GM21360 (cell line): Measurements from ENCODE around the gene FHL3.
"Not testable (repeated sequence)": the region's sequence is repeated elsewhere in the genome, so short reads cannot be mapped to it uniquely, and the experiment has no call there.

Source experiments
- ATAC-seq: cut with Tn5 transposase; IDR thresholded peaks from one replicate; pipeline ENCODE4 v1.9.1; 2021; ENCODE audit warnings: mild to moderate bottlenecking, moderate library complexity; ENCODE audit not compliant: unreplicated experiment

The FHL3 gene

DNA sequence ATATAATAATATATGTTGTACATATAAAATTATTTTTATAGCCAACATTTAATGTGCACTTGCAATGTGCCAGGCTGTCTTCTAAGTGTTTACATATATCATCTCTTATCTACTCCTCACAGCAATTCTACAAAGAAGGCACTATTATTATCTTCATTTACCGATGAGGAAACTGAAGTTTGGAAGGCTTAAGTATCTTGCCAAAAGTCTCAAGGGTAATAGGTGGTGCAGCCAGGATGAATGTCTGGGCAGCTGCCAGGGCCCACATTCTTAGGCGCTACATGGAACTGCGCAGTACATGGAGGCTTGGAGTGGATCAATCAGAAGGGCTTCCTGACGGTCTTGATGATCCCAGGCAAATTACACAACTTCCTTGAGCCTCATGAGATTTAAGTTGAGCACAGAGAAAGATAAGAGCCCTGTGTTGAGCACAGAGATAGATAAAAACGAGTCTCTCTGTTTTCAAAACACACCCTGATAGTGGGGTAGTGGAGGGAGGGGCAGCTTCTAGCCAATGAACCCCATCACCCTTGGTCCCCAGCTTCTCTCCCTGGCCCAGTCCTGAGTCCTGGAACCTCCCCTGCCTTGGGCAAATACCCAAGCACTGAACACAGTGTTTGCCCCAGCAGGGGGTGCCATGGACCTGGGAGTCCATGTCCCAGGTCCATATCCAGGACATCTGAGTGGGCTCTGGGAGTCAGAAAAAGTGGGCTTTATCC, 32.1 kb upstream of the FHL3 start:
- no peak for ATAC-seq

DNA sequence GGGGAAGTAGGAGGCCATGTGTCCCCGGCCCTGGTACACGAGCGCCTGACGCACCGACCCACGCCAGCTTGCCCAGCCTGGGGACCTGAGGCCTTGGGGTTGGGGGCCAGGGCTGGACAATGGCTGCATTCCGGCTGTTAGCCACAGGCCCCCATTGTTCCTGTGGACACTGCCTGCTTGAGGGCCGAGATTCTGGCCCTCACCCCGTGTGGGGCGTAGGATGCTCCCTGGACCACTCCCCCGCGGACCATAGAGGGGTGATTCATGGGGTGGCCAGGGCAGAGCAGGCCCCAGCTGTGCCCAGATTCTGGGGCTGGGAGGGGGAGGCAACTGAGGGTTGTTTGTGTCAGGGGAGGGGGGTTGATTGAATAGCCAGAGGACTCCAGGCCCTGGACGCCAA, 29.6 kb upstream of the FHL3 start:
- no peak for ATAC-seq

DNA sequence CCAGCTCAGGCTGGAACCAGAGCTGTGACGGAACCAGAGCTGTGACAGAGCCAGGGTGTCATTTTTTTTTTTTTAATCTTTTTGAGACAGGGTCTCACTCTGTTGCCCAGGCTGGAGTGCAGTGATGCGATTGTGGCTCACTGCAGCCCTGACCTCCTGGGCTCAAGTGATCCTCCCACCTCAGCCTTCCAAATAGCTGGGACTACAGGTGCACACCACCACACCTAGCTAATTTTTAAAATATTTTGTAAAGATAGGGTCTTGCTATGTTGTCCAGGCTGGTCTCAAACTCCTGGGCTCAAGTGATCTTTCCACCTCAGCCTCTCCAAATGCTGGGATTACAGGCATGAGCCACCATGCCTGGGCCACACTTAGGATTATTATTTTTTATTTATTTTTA, 27.7 kb upstream of the FHL3 start:
- ATAC-seq, result not testable (repeated sequence)

DNA sequence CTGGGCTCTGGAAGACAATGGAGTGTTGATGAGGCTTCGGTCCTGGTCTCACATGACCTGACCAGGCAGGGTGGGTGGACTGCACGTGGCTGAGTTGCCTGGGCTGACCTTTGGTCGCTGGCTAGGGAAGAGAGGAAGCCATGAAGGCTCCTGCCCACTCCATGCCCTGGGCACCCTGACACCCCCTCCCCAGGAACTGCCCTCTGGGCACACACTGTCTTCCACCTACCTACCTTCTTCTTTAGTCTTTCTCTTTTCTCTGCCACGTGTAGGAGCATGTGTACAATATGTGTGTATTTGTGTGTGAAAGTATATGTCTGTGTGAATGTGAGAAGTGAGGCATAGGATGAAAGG, 26.2 kb upstream of the FHL3 start:
- ATAC-seq, result no peak

DNA sequence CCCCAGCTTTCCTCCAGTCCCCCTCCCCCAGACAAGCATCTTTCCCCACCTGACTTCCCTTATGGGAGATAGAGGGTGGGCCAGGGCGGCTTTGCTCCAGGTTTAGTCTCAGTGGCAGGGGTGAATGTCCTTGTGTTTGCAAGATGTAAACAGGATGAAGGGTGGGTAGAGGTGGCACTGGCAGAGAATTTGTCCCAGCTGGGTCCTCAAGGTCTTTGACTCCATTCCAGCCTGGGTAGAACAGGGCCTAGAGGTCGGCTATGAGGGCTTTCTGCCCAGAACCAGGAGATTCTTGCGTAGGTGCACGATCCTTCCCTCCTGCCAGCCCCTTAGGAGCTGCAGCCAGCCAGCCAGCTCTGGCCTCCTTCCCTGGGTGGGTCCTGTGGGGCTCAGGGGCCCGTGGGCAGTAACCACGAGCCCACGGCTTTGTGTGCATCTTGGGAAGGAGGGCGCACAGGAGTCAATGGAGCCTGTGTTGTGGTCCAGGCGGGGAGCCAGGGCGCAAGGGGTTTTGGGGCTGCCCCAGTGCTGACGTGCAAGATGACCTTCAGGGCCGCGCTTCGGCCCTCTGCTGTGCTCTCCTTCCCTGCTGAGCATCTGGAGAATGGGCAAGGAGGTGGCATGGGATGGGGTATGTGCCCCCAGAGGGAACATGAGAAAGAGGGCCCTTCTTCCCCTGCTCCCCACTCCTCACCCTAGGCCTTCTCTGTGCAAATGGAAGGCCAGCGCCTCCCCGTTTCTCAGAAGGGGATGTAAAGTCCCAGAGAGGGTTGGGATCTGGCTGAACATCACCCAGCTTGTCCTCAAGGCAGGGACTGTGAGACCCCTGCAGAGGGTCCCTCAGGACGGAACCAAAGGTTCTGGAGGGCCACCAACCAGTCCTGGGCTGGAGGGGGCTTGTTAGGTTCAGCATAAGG, 25.5 kb upstream of the FHL3 start:
- no peak for ATAC-seq

DNA sequence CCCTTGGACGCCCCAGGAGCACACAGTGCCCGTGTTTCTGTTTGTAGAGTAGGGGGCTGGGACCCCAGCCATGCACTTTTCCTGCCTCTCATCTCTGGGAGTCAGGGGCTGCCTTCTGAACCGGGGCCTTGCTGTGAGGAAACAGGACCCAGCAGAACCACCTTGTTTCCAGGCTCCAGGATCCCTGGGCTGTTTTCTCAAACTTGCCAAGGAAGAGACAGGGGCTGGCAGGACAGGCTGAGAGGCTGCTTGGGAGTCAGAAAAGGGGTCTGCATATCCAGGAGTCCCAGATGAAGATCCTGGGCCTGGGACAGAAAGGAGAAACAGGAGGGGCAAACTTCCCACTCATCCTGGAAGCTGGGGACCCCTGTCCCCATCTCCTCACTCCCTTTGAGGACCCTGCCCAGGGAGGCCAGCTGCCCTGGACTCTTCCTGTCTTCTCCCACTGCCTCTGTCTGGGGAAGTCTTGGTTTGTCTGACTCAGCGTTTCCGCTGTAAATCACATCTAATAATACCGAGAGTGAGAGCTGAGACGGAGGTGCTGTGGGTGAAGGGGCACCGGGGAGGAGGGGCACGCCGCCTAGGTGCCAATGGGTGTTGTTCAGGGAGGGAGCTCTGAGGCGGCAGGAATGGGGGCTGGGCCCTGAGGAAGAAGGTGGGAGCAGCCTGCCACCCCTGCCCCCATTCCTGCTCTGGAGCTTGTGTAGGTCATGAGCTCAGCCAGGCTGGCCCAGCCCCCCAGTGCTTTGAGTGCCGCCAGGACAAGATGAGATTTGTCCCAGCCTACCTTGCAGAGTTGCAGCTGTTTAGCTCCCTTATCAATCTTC, 24.6 kb upstream of the FHL3 start:
- peak; percentile 30 for ATAC-seq

DNA sequence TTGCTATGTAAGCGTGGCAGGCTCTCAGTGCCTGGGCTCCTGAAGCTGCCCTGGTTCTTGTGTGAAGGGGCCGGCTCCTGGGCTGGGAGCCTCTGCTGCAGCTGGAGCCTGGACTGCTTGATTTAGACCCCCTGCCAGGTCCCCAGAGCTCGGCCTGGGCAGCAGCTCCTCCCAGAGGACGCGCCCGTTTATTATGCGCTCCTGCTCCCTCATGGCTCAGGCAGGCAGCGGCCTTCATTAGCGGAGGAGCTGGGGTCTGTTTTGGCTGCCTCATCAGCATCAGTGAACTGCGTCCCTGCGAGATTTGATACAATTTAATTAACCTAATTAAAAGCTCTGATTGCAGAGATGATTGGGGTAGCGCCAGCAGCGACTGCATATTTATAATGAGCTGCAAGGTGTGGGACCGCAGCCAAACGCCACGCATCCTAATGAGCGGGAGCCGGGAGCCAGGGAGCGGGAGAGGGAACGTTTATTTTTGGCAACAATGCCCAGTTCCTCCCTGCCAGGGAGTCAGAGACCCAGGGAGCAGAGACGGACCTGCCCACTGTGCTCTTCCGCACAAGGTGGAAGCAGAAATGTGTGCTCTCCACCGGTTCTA, 23.9 kb upstream of the FHL3 start:
- ATAC-seq, result no peak

DNA sequence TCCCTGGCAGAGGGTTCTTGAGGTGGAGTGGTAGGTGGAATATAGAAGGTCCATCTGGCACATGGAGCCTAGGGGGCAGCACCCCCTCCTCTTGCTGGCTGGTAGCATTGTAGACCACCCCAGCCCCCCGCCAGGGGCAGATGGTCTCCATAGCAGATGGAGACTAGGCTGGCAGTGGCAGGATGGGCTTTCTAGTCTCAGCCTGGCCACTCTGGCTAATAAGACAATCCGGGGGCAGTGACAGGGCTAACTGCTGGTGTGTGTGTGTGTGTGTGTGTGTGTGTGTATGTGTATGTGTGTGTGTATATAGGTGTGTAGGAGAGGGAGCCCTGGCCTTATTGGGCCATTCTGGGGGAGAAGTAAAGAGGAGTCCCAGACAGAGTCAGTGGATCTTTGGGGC, 23.4 kb upstream of the FHL3 start:
- ATAC-seq, result no peak

DNA sequence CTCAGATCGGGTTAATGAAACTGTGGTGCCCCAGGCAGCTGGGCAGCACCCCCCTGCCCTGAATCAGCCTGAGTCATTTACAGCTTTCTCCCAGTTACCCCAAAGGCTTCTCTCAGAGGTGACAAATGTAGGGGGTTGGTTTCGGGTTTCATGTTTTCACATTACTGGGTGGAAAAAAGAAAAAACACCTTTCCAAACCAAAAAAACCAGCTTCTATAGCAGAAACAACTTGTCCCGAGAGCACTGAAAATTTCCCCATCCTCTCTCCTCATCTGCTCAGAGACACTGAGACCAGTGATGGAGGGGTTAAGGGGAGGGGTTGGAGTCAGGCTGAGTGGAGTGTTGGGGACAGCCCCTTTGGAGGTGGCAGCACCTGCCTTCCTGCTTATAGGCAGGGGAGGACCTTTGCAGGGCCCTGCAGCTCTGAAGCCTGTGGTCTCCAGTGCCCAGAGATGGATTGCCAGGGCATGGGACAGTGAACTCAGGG, 22.8 kb upstream of the FHL3 start:
- ATAC-seq, result peak; percentile 63

DNA sequence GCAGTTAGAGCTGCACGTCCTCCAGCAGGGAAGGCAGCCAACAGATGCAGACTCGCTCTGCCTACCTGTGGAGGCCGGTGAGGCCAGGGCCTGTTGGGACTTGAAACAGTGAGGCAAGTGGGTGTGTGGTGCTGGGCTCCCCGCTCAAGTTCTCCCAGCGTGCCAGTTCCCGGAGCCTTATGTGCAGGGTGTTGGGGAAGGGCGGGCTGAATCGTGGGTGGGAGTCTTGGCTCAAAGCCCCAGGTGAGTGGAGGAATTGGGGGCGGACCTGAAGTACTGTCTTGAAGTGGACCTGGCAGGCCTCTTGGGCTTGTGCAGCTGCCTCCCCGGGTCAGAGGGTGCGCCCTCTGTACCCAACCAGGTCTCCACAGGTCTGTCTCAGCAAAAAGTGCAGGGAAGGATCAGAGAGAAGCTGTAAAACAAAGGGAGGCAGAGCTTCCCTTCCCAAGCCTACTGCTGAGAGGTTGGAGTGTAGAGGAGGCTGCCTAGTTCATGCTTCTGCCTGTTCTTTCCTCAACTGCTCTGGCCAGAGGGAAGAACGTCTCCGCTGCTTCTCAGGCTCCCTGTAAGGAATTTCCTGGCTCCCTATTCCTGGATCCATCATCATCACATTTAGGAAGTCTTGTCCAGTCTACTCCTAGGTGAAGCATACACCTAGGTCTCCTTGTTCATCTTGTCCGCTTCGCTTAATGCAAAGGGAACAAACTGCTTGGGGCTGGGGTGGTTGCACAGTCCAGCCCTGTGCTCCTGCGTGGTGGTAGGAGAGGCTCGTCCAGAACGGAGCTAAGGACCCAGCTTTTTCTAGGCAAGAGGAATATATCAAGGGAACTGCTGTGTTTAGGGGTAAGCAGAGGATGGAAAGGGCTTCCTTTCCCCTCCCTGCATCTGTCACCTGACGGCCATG, 22.1 kb upstream of the FHL3 start:
- peak; percentile 4 for ATAC-seq

DNA sequence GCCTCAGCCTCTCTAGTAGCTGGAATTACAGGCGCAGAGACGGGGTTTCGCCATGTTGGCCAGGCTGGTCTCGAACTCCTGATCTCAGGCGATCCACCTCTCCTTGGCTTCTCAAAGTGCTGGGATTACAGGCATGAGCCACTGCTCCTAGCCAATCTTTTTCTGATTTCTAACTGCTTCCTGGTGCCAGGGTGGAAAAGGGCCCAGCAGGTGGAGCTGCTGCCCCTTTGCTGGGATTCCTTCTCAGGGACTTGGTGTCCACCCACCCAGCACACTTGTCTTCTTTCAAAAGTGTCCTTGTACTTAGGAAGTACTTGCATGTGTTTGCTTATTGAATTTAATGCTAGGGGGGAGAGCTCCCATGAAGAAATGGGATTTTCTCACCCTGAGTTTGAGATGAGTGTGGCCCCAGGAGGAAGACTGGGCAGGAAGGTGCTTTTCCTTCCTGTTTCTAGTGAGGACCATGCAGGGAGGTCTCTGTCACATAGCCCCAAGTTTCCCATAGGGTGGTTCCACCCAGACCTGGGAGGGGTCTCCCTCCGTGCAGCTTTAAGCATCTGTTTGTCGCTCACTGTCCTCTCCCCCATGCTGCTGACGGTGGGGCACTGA, 21.4 kb upstream of the FHL3 start:
- ATAC-seq, result no peak

DNA sequence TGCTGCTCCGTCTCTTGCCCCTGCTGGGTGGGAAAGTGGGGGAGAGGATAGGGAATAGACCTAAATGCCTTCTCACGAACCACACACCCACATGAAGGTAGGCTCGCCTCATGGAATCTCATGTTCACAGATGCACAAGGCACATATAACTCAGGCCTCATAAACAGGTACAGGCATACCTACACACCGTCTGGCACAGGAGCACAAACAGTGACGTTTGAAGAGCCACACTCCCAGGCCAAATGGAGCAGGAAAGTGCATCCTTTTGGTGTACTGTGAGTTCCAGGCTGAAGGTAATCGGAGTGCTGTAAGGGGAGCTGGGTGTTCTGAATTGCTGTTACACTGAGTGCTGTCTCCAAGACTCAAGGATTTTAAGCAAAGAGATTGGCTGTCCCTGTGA, 20.4 kb upstream of the FHL3 start:
- no peak for ATAC-seq

DNA sequence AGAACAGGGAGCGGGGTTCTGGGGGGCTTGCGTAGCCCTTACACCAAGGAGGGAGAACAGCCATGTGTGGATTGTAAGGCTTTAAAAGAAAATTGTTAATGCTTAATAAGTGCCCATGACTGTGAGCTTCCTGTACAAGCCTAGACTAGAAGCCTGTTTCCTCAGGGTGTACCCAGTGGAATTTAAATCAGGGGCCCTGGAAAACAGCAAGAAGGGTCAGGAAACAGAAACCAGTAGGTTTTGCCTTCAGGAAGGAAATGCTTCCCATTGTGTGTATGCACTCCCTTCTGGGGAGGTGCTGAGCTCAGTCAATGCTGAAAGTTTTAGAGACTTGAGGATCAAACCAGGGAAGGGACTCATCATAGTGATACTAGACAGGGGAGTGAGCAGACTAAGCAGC, 19.9 kb upstream of the FHL3 start:
- ATAC-seq, result no peak

DNA sequence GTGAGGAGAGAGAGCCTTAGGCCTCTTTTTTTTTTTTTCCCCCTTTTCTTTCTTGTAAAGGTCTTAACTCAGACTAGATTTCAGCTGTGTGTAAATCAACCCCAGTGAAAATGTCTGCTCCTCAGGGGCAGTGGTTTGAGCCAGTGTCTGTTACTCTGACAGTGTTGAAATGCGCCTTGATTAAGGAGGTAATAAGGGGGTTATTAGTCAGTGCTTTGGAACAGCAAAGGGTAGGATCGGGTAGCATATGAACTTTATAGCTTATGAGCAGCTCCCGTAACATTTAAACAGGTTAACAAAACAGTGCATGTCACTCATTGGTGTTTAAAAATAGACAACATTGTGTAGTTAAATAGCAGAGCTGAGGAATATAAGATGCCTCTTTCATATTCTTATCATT, 17.5 kb upstream of the FHL3 start:
- no peak for ATAC-seq

DNA sequence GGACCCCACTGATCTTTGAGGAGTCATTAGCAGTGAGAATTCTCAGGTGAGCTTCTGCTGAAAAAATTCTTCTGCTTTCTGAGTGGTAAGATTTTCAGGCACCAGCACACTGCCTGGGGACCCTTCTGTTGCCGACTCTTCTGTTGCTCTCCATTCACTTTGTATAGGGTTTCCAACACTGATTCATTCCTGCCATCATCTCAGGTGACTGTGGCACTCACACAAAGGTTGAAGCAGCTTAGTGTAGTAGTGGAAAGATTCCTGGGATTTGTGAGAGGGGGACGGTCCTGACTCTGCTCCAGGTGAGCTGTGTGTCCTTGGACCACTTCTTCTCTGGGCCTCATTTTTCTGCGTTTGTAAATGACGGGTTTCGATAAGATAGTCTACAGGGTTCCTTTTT, 16.7 kb upstream of the FHL3 start:
- ATAC-seq, result no peak

DNA sequence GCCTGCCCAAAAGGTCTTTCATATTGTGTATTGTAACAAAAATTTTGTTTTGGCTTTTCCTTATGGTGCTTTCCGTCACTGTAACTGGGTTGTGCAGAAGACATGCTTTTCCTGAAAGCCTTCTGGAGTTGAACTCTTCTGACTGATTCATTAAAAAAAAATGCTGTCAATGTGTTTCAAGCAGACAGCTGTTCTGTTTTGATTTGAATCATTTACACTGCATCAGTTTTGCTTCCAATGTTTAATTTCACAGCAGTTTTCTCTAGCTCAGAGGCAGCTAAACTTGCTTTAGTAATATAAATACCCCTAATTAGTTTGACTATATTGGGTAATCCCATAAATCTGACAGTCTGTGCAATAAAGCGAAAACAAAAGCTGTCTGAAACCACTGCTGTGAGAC, 15.1 kb upstream of the FHL3 start:
- no peak for ATAC-seq

DNA sequence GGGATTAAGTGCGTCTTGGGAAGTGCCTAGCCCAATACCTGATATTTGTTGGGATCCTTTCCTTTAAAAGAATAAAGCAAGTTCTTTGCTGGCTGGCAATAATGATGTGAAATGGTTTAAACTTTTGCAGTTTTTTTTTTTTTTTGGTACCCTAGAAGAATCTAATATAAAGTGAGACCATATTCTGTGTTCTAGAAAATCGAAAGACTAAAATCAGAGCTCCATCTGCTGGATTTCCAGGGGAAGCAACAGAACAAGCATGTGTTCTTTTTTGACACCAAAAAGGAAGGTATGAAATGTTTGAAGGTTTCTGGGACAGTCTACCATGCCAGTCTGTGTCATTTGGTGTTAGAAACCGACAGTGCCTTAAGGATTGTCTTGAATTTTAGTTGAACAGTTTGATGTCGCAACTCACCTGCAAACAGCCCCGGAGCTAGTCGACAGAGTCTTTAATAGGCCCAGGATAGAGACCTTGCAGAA, 13.6 kb upstream of the FHL3 start:
- ATAC-seq, result no peak

DNA sequence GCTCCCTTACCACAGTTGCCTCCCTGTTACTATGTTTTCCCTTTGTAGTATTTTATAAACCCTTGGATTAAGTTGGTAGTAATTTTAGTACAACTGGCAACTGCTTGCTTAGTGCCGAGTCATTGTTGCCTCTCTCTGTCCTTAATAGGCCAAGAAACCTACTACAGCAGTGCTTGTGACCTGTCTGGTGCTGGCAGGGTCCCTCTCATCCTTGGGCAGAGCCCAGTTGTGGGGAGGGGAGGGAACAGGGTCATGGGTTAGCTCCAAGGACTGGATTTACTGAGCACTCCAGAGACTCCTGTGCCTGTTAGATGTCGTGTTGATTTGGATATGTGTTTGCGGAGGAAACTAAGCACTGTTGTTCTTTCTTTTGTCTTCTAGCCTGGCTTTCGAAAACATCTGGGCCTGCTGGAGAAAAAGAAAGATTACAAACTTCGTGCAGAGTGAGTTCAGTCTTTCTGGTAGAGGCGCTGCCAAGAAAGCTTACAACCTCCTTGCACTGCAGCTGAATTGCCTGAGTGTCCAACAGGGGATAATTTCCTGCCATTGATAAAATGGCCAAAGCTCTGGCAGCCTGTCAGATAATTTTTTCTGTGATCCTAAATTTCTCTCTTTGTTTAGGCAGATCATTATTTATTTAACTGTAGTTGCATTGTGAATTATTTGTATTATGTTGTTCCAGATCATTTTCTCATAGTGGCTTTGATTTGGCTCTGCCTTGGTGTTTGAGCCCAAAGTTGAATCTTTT, 10.8 kb upstream of the FHL3 start:
- ATAC-seq, result no peak
